ENCODE data around the gene DMD.
"Not testable (repeated sequence)": the region's sequence is repeated elsewhere in the genome, so short reads cannot be mapped to it uniquely, and the experiment has no call there.

DMD gene

DNA sequence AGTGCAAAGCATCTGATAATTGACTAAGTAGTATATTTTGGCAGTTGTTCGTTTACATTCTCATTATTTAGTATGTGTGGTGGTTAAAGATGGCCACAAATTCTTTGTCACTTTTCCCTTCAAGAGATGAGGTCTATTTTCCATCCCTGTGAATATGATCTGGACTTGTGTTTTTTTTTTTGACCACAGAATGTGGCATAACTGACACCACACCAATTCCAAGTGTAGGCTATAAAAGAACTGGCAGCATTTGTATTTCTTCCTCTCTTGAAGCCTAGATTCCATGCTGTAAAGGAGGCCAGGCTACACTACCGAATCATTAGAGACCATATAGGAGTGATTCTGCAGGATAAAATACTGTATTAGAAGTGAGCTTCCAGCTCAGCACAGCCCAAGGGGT is 596.6 kb downstream of the DMD start:
- no peak for DNase-seq (ENCODE audit: low read depth)

- no peak for DNase-seq (ENCODE audit: low read depth)
These were observed 612.2 kb downstream of the DMD start for GRCh38 chrX:32599156-32599555.

DNA sequence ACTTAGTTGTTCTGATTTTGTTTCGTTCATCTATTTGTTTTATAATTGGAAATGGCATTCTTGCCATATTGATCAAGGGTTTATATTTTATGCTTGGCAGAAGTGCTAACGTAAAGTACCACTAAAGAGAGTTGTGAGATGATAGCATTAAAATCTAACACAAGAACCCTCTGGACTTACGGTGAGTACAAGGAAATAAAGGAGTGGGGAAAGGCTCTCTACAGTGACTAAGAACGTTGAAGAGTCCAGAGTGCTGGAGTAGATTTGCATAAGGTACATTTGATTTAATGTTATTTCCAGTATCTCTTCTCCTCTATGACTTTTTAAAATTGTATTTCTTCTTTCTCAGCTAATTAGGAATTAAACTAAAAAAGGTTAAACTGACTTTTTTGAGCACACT is 612.6 kb downstream of the DMD start:
- no peak for DNase-seq (ENCODE audit: low read depth)

DNA sequence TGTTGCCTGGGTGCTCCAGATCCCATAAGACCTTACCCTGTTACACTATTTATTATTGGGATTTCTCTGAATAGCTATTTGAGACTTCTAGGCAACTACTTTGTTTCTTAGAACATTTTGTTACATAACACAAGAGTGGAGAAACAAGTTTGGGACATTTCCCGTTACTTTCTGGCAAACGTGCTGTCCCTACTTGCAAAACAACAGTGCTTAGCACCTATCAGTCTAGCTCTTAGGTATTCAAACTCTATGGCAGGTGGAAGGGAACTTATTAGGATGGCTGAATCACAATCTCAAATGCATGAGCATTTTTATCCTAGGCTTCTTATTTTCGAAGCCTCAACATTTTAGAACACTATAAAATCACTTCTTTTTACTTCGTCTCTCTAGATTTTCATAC is 613.6 kb downstream of the DMD start:
- no peak for DNase-seq (ENCODE audit: low read depth)

- DNase-seq (ENCODE audit: low read depth) = no peak
These were observed 618.6 kb downstream of the DMD start for GRCh38 chrX:32592786-32593185.

DNA sequence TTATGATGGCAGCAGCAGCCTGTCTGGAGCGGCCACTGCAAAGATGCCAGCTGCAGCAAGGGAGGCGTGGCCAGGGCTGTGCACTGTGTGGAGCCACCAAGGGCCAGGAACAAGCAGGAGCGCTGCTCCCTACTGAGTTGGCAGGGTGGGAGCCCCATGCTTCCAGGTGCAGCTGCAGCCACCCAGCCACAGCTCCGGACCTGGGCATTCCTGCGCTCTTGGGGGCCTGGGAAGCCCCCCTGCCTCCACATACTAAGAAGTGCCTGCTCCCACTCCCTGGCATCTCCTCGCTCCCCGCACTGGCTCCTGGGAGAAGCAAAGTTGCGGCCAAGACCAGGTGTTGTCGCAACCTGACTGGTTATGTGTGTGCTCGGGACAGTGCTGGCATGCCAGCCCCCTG is 619.8 kb downstream of the DMD start:
- DNase-seq (ENCODE audit: low read depth) = no peak

GRCh38 chrX:32582729-32583128 is 628.6 kb downstream of the DMD start:
- DNase-seq (ENCODE audit: low read depth) = no peak

GRCh38 chrX:32576885-32577284 is 634.5 kb downstream of the DMD start:
- no peak for DNase-seq (ENCODE audit: low read depth)

DNA sequence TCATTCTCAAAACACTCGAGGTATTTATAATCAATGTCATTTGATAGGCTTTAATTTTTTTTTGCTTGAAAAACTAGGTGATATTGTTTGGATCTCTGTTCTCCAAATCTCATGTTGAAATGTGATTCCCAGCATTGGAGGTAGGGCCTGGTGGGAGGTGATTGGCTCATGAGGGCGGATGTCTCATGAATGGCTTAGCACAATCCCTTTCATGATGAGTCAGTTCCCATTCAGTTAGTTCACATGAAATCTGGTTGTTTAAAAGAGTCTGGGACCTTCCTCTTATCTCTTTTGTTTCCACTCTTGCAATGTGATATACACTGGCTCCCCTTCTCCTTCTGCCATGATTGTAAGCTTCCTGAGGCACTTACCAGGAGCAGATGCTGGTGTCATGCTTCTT is 638.7 kb downstream of the DMD start:
- no peak for DNase-seq (ENCODE audit: low read depth)

DNA sequence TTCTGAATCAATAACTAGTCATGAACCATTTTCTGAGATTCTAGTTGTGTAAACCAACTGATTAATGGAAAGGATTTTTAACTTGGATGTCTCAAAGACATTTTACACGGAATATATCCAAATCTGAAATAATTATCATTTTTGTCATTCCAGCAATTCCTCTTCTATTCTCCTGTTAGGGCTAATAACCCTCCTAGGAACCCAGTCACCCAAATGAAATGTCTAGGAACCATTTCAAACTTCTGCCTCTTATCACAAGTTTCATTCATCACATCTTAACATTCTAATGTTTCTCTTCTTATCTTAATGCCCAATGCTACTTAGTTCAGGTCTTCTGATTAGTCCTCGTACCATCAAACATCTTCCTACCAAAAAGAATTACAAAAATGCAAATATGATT is 639.8 kb downstream of the DMD start:
- DNase-seq (ENCODE audit: low read depth) = no peak

- no peak for DNase-seq (ENCODE audit: low read depth)
These were observed 649.1 kb downstream of the DMD start for GRCh38 chrX:32562261-32562660.

DNA sequence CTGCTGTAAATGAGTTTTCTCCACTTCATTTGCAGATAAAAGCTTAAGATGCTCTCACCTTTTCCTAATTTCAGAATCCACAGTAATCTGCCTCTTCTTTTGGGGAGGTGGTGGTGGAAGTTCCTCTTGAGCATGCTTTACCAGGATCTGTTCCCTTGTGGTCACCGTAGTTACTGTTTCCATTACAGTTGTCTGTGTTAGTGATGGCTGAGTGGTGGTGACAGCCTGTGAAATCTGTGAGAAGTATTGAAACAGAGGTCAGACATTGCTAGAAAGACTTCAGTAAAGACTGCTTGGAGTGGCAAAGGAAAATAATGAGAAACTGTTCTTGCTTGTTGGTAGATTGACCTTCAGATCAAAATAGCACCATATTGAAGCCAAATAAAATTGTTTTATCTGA is 666.2 kb downstream of the DMD start:
- DNase-seq (ENCODE audit: low read depth) = no peak

- no peak for DNase-seq (ENCODE audit: low read depth)
These were observed 672.8 kb downstream of the DMD start for GRCh38 chrX:32538554-32538953.

GRCh38 chrX:32533848-32534247 is 677.5 kb downstream of the DMD start:
- DNase-seq (ENCODE audit: low read depth) = no peak

GRCh38 chrX:32532262-32532661 is 679.1 kb downstream of the DMD start:
- no peak for DNase-seq (ENCODE audit: low read depth)

GRCh38 chrX:32530802-32531403 is 680.4 kb downstream of the DMD start:
- peak; percentile 35 for DNase-seq (ENCODE audit: low read depth)

DNA sequence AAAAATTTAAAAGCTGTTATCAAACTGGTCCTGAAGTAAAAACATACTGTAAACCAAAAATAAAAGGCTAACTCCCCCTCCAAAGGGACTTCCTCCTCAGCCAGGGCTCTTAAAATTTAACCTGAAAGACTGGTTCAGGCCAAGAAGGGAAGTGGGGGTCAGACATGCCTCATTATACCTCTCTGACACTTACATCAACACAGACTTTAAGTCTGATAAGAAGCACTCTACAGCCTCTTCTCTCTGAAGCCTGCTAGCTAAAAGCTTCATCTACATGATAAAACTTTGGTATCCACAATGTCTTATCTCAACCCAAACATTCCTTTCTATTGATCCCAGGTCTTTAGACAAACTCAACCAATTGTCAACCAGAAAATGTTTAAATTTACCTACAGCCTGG is 682.9 kb downstream of the DMD start:
- not testable (repeated sequence) for DNase-seq (ENCODE audit: low read depth)

- DNase-seq (ENCODE audit: low read depth) = no peak
These were observed 686.1 kb downstream of the DMD start for GRCh38 chrX:32525234-32525633.

DNA sequence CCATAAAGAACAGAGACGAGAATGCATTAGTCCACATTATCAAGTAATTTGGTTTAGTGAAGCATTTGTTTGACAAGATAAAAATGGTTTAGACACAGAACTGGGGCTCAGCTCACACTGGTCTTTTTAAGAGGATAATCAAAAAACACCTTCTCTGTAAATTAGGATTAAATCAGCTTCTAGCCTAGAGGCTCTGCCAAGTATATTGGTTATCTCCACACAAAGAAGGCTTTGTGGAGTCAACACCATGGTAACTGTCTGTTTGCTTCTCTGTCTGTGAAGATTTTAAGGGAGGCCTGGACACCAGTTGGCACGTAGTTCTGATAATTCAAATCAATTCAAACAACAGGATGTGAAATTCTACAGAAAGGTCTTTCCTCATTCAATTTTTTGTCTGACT is 687.0 kb downstream of the DMD start:
- no peak for DNase-seq (ENCODE audit: low read depth)

DNA sequence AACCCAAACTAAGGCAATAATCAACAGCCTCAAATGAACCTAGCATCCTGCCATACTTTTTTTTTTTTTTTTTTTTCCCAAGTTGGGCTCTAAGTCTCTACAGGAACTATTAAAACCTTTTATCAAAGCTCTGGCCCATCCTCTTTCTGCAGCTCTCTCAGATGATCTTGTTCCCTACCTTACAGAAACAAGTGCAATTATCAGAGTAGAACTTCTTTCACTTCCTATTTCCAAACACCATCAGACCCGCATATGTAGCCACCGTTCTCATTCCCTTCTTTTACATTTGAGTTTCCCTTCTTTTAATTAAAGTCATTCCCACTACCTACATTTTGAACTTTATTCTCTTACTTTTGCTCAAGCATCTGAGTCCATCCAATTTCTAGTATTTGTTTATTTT is 690.6 kb downstream of the DMD start:
- no peak for DNase-seq (ENCODE audit: low read depth)

- DNase-seq (ENCODE audit: low read depth) = no peak
These were observed 696.4 kb downstream of the DMD start for GRCh38 chrX:32514986-32515385.

- no peak for DNase-seq (ENCODE audit: low read depth)
These were observed 709.7 kb downstream of the DMD start for GRCh38 chrX:32501606-32502005.

- DNase-seq (ENCODE audit: low read depth) = no peak
These were observed 714.7 kb downstream of the DMD start for GRCh38 chrX:32496671-32497070.

DNA sequence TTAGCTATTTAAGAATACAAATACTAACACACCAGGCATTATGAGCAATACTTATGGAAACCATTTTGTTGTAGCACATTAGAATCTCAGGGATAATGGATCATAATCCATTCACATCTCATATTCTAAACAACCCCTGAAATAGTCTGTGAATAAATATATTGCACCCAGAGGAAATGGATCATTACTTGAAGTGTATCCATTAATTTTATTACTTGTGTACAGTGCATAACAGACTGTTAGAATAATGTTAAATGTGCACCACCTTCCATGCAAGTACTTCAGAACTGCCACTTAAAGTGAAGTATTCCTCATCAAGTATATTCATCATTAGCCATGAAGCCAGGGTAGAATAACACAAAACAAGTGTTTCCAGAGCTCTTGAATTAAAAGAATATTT is 715.5 kb downstream of the DMD start:
- DNase-seq (ENCODE audit: low read depth) = no peak

DNA sequence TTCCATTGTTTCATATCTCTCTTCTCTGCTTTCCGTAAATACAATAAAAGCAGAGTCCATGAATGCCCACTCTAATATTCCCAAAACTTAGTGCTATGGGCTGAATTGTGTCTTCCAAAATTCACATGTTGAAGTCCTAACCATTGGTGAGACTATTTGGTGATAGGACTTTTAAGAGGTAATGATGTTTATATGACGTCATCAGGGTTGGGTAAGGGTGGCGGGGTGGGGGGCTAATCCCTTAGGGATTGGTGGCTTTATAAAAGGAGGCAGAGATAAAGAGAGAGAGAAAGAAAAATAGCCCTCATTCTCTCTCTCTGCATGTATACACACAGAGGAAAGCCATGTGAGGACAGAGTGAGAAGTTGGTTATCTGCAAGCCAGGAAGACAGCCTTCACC is 722.2 kb downstream of the DMD start:
- no peak for DNase-seq (ENCODE audit: low read depth)
